Hematopoietic multipotent progenitor cell treated with erythropoietin and hydrocortisone succinate and interleukin-3 and kit ligand, for 4 days (in vitro differentiated cells): Measurements from ENCODE around the gene ZNF669.

Source experiments
- DNase-seq: peaks from one replicate; pipeline ENCODE4 v3.0.0-alpha.2; 2015

ZNF669 gene

DNA sequence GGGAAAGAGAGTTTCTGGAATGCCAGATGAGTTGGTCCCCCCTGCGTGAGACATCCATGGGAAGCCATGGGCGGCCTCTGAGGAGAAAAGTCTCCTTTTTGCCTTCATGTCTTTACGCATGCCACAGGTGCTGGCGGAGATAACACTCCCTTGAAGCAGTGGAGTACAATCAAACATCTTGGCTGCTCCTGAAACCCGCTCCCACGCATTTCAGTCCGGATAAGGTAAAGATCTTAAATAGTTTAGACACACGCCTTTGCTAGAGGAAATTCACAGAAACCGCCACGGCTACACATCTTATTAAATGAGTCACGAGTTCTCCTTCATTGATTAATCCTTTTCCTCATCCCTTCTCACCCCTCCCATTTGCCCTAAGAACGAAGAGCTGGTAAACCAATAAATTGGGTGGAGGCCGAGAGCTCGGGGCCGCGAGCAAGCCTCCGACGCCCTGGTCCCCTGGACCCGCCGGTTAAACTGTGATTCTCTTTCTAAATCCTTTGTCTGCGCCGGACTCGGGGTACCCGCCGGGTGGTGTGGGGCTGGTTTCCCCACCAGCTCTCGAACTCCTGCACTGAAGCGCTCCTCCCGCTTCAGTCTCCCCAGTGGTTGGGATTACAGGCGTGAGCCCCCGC is 6.6 kb upstream of the ZNF669 start:
- peak; percentile 47 for DNase-seq

DNA sequence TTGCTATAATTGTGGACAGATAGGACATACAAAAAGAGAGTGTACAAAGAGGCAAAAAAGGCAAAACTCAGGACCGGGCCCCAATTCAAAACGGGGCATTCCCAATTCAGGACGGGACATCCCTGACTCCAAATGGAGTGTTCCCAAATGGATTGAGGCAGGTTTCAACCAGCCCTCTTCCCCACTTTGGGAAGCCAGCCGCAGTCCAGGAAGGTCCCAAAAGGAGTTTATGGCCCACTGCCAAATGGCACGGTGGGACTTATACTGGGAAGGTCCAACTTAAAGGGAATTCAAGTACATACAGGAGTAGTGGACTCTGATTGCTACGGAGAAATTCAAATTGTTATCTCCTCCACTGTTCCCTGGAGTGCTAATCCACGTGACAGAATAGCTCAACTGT is 3.5 kb upstream of the ZNF669 start:
- no peak for DNase-seq

DNA sequence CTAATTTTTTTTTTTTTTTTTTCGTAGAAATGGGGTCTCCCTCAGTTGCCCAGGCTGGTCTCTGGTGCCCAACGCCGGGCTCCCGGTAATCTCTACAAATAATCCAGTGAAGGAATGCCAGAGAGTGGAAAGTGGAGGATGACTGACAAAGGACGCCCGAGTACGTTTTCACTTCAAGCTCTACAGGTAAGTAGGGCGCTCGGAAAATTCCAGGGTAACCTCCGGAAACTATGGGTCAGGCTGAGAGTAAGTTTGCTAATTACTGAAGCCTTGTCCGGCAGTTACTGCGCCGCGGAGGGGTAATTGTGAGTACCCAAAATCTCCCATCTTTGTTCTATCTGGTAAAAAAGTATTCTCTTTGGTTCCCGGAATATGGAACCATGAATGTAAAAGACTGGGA is 1.8 kb upstream of the ZNF669 start:
- no peak for DNase-seq

DNA sequence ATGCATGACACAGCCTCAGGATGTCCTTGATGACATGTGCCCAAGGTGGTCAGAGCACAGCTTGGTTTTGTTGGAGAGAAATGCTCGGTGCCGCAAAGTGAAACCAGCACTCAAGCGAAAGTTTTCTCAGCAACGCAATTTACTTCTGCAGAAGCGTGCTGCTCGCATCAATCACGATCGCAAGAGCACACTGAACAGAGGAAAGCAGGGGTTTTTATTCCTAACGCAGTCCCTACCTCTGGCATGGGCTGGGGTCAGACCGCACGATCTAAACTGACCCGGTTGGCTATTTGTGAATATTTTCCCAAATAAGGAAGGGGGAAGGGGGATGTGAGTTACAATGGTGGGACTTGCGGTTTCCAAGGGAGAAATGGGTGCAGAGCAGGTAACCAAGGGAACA is 809 bp upstream of the ZNF669 start:
- DNase-seq = no peak

DNA sequence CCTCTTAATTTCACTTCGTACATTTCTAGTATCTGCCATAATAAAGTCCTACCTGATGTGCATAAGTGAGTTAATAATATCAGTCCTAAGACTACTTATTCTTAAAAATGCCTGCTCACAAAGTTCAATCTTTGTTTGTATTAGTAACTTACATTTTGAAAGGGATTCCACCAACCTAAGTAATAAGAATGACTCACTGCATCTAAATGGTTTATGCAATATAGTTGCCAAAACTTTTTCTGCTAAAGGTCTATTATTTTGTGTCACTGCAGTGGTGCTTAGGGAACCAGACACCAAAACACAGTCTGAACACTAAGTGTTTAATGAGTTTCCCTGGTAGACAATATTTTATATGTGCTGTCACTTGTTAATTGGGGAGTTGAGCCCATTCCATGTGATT is 1.8 kb downstream of the ZNF669 start:
- DNase-seq = no peak

DNA sequence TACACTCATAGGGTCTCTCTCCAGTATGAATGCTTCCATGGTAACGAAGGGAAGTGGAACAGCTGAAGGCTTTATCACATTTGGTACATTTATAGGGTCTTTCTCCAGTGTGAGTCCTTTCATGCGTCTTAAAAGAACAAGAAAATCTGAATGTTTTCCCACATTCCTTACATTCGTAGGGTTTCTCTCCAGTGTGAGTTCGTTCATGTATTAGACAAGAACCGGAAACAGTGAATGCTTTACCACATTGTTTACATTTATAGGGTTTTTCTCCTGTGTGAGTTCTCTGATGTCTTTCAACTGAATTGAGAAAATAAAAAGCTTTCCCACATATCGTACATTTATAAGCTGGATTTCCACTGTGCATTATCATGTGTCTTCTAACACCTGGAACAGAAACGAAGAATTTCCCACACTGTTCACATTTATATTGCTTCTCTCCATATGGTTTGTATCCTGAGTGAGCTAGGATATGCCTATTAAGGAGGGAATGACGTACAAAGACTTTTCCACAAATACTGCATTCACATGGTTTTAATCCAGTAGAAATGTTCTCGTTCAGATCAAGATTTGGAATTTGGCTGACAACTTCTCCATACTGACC is 3.4 kb downstream of the ZNF669 start:
- no peak for DNase-seq

DNA sequence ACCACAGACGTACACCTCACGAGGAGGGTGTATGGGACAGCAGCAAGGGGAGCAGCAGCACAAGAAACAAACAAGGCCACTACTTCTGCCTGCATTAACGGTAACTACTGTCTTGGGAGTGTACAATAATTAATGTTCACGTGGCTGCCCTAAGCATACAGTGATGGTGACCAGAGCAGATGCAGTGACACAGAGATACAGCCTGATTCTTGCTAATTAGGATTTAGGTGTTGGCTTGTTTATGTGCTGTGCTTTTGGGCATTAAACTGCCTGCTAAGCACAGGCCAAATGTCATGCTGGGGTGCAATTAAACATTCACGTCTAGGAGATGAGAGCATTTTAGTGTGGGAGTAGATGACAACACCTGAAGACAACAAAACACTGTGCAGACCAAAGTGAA is 7.2 kb downstream of the ZNF669 start:
- no peak for DNase-seq

DNA sequence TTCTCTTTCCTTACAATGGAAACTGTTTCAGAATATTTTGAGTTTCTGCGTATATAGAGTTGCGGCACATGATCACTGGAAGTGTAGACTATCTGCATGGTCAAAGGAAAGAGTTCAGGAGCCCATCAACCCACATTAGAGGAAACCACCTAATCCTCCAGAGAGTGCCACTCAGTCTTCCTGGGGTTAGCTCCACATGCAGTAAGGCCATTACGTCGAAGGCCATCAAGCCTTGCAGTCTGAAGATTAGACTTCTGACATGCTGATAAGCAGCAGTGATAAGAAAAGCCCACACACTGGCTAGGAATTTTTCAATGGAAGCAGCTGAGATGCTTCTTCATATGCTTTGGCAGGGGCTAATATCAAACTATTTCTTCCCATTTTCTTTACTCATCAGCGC is 7.6 kb downstream of the ZNF669 start:
- no peak for DNase-seq

DNA sequence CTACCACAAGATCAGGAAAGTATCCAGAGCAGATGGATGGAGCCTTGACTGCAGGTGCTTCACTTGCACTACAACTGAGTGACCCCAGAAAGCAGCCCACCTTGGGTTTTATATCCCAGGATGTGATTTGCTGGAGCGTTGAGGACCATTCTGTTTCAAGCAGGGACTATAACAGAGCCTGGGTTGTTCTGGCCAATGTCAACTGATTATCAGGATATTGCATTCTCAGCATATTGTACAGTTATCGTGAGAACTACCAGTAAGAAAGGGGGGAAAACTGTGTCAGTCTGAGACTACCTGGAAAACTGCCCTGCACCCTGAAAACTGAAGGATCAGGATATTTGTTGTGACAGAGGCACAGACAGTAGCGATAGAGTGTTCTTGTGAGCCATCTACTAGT is 8.0 kb downstream of the ZNF669 start:
- DNase-seq = no peak

DNA sequence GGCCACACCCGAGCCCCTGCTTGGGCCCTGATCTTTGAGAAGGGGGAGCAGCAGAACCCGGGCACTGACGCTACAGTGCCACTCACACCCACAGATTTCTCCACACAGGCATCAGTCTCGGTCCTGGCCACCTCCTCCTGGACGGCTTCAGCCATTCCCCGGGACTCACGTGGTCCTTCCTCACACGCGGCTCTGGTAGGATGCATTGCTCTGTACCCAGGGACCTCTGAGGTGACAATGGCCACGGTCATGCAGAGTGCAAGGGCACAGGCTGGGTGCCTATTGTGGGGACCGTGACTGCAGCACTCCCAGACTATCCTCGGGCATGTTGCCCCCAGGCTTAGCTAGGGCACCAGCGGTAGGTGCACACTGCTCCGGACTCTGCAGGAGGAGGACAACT is 13.7 kb downstream of the ZNF669 start:
- DNase-seq = no peak

DNA sequence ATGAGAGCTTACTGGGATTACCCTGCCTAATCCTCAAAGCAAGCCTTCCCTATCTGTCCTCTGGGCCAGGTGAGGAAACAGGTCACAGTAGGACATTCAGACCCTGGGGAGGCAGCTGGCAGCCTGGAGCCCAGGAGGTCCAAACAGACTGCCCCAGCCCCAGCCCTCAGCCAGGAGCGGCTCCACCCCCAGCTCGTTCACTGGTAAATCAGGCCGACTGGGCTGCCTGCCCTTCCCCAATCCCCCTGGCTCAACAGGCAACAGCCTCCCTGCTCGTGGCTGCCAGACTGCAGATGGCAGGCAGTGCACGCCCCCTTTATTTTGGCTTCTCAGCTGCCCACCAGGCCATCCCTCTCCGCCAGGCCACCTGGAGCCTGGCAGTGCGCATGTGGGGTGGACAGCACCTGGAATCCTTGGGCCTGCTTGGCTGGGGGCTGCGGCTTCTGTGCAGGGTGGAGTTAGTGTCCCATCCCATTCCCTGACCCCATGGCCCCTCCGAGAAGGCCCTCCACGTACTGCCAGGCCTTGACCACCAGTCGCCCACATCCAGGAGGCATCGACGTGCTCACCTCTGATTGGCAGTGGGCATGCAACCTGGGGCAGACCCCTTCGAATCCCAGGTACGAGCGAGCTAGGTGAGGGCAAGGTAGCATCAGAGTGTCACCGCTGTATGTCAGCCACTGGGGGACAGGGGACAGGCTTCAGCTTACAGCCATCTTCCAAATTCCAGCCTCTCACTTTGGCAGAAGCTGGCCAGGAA is 14.4 kb downstream of the ZNF669 start:
- no peak for DNase-seq

DNA sequence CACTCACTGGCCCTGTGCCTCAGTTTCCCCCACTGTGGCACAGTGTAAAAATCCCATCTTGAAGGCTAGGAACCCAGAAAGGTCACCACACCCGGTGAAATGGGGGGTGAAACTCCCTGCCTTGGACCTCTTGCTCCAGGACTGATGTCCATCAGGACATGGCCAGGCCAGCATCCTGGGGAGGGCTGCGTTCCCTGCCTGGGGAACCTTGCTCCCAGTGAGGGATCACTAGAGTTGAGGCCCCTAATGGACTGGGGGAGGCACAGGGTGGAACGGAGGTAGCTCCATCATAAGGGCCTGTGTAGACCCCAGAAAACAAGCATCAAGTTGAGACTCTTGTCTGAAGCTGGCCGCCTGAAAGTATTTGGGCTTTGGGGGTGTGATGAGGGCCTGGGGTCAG is 15.2 kb downstream of the ZNF669 start:
- no peak for DNase-seq

DNA sequence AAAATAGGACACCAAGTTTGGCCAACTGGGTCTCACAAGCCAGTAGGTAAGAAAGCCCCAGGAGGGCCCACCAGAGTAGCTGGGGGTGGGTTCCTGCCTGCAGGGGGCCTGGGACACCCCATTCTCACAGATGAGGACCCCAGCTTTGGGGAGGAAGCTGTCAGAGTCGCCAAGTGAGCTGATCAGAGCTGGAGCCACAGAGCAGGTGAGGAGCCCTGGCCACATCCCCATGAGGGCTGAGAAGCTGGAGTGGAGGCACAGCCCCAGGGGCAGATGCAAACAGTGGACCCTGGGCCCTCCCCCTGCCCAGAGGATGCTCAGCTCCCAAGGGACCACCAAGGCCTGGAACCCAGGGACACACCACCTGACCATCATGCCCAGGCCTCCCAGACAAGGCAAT is 16.9 kb downstream of the ZNF669 start:
- no peak for DNase-seq

DNA sequence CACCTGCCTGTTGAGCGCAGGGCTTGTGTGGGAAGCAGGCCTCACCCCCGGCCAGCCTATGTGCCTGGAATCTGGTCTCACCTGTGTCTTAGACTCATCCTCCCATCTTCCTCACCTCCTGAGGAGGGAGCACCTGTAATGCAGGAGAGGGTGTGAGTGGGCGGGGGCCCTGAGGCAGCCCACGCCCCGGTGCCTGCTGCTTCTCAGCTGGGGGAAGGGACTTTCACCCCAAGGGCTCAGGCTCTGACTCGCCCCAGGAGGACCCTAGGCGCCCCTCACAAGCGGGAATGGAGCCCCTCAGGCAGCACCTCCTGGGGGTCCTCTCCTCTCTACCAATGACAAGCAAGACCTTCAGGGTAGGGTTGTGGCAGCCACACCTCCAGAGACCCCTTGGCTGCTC is 18.8 kb downstream of the ZNF669 start:
- DNase-seq = no peak

DNA sequence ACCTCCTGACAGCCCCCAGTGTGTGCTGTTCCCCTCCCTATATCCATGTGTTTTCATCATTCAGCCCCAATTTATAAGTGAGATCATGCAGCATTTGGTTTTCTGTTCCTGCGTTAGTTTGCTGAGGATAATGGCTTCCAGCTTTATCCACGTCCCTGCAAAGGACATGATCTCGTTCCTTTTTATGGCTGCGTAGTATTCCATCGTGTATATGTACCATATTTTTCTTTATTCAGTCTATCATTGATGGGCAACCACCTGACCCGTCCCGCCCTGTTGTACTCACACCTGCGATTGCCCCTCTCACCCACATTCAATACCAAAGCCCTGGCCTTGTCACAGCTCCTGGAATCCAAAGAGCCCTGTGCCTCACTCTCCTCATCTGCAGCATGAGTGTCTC is 19.4 kb downstream of the ZNF669 start:
- DNase-seq = no peak

DNA sequence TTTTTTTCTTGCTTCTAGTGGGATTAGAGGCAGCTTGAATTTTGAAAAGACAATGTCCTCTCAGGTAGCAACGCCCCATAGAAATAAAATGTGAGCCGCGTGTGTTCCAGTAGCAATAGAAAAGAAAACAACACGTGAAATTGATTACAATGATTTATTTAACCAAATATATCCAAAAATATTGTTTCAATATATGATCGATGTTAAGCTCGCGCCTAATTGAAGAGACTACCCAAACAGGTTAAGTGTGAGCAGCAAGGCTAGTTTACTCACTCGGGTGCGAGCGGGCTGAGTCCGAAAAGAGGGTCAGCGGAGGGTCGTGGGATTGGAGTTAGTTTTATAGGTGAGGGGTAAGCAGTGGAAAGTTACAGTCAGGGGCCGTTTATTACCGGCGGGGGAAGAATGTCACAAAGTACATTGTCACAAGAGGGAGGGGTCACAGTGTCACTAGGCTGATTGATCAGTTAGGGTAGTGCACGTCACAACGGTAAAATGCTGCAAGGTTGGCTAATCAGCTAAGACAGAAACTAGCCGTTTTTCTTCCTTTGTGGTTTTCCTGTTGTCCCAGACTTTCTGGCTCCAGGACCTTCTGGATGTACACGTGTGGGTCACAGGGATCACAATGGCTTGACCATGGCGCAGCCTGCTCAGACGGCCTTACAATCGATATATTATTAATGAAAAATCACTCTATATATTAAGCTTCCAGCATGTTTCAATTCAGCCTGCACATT is 24.8 kb downstream of the ZNF669 start:
- peak; percentile 66 for DNase-seq

DNA sequence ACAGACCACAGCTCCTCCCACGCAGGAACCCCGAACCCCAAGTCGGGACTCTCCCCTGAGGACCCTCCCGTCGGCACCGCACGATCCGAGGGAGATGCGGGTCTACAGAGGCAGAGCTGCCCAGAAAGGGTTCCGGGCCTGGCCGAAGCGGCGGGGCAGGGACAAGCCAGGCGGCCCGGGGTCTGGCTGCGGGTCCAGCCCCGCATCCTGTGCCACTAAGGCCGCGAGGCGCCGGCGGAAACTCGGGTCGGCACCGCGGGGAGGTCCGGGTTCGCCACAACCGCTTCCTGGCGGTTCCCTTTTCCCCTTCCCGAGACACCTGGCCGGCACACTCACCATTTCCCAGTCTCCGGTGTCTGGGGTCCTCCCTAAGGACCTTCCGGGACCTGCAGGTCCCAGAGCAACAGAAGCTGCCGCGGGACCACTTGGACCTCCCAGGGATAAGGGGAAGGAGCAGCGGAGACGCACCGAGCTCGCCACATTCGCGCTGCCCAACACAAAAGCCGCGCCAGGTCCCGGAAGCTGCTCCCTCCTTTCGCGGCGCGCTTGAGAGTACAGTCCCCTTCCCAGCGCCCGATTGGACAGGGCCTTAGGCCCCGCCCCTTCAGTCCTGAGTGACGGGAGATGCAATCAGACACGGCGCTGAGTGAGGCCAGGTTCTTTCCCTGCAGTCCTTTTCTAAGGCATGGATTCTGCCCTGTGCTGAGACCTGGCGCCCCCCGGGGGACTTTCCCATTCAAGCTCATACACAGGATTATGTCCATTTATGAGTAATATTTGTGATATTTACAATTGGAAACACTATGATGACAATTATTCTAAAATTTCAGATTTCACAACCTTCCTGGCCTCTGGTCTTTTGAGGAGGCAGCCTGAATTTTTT is 25.7 kb downstream of the ZNF669 start, which contains the start of gene ZNF670:
ZNF670 (minus strand) TSS at position 554 of the 883 bp plus-strand sequence; CDS start at position 339, 215 bp downstream.
- peak; percentile 99 for DNase-seq

DNA sequence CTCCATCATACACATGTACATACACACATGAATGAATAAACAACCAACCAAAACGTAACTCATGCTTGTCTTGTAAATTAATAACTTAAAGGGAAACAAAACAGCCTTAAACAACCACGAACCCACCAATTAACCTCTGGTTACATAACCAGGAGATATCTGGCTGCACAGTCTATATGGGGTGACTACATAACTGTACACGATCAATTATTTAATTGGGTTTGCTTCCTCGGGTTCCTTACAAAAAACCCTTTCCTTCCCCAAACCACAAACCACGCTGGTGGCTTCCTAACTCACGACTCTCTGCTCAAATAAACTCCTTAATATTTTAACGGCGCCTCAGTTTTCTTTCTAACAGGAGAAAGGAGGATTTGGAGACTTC is 26.3 kb downstream of the ZNF669 start:
- peak; percentile 50 for DNase-seq

DNA sequence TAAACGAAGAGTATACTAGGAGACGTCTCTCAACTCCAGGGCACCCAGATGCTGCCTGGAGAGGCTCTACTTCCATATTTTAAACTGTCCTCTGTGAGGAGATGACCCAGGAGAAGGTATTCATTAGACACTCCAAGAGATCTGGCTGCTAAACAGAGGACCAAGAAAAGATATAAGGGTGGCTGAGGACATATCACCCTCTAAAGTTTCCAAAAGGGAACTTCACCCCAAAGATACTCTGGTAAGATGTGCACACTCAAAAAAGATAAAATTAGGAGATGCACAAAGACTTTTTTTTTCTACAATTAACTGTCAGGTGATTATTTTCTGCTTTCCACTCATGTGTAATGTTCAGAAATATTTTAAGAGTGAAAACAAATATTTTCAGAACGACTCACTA is 26.9 kb downstream of the ZNF669 start:
- DNase-seq = peak; percentile 54

DNA sequence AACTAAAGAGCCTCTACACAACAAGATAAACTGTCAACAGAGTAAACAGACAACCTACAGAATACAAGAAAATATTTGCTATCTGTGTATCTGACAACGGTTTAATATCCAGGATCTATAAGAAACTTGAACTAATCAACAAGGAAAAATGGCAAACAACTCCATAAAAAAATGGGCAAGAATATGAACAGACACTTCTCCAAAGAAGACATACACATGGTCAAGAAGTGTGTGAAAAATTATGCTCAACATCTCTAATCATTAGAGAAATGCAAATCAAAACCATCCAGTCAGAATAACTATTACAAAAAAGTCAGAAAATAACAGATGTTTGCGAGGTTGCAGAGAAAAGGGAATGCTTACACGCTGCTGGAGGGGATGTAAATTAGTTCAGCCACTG is 33.5 kb downstream of the ZNF669 start:
- DNase-seq = no peak

DNA sequence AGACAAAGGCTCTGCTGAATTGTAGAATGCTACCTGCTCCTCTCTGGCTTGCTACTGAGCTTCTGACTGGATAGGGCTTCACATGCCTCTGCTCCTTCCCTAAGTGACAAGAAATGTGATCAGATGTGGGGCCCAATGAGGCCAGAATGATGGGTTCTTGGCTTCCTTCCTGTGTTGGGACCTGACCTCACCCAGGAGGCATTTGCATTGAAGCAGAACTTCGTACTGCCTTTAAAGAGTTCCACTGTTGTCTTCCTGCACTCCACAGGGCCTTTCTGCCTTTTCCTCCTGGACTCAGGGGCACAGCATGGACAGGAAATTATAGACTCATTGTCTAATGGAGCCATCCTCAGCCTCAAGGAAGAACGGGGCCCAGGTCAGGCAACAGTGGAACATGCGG is 39.9 kb downstream of the ZNF669 start:
- DNase-seq = no peak

DNA sequence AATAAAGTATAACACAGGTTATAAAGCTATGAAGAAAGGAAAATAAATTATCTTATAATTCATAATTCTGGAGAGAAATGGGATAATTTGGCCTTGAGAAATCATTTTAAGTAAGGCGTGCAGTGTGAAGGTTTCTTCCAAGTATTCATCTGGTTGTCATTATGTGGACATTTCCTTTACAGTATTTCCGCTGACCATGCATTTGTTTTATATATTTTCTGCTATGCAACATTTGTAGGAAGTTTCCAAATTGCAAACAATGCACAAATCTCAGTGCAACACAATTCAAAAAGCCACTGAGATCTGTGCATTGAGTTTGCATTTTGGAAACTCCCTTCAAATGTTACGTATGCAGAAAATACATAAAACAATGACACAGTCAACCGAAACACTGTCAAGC is 43.4 kb downstream of the ZNF669 start:
- DNase-seq = no peak

DNA sequence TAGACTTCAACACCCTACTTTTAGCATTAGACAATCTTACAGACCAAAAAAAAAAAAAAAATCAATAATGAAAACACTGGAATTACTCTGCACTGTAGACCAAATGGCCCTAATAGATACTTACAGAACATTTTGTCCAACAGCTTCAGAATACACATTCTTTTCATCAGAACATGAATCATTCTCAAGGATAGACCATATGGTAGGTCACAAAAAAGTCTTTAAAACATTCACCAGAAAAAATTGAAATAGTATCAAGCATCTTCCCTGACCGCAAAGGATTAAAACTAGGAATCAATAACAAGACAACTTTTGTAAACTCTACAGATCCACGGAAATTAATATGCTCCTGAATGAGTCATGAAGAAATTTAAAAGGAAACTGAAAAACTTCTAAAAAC is 48.1 kb downstream of the ZNF669 start:
- no peak for DNase-seq
